ENCODE measurements around the gene SLC16A3.
A peak's percentile ranks its signal among the peaks of the same experiment; 100 is the strongest.

Gene SLC16A3

DNA sequence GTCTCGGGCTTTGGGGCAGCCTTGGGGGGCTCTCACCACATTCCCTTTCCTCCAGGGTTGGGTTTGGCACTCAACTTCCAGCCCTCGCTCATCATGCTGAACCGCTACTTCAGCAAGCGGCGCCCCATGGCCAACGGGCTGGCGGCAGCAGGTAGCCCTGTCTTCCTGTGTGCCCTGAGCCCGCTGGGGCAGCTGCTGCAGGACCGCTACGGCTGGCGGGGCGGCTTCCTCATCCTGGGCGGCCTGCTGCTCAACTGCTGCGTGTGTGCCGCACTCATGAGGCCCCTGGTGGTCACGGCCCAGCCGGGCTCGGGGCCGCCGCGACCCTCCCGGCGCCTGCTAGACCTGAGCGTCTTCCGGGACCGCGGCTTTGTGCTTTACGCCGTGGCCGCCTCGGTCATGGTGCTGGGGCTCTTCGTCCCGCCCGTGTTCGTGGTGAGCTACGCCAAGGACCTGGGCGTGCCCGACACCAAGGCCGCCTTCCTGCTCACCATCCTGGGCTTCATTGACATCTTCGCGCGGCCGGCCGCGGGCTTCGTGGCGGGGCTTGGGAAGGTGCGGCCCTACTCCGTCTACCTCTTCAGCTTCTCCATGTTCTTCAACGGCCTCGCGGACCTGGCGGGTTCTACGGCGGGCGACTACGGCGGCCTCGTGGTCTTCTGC, 8.4 kb downstream of the SLC16A3 start:
- no peak for DNase-seq

DNA sequence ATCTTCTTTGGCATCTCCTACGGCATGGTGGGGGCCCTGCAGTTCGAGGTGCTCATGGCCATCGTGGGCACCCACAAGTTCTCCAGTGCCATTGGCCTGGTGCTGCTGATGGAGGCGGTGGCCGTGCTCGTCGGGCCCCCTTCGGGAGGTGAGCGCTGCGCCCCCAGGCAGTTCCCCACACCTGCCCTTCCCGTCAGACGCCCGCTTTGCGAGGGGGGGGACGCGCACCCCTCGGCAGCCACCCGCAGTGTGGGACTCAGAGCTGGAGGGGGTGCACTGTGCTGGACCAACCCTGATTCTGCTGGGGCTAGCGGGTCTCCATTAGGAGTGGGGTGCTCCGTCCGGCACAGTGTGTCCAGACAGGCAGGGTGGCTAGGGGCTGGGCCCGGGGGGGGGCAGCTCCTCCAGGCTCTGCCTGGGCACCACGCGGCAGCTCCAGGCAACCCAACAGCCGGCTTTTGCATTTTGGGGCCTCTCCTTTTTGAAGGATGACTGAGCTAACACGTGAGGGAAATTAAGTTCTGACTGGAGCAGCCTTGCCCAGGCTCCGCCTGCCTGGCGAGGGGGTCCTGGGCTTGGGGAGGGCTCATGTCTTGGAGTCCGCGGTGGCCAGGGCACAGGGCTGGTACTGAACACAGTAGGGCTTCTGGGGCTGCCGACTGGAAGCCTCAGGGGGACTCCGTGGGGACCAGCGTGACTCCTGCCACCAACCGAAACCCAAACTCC, 9.1 kb downstream of the SLC16A3 start:
- DNase-seq: no peak

DNA sequence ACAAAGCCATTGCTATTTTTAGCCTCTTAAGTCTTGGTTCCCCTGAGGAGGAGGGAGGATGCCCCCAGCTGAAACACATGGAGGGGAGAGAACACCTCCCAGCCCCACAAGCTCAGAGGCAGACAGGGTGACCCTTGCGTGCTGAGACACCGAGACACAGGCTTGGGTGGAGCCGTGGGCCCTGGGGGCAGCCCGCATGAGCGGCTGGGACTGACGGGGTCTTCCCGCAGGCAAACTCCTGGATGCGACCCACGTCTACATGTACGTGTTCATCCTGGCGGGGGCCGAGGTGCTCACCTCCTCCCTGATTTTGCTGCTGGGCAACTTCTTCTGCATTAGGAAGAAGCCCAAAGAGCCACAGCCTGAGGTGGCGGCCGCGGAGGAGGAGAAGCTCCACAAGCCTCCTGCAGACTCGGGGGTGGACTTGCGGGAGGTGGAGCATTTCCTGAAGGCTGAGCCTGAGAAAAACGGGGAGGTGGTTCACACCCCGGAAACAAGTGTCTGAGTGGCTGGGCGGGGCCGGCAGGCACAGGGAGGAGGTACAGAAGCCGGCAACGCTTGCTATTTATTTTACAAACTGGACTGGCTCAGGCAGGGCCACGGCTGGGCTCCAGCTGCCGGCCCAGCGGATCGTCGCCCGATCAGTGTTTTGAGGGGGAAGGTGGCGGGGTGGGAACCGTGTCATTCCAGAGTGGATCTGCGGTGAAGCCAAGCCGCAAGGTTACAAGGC, 9.8 kb downstream of the SLC16A3 start:
- no peak for DNase-seq

DNA sequence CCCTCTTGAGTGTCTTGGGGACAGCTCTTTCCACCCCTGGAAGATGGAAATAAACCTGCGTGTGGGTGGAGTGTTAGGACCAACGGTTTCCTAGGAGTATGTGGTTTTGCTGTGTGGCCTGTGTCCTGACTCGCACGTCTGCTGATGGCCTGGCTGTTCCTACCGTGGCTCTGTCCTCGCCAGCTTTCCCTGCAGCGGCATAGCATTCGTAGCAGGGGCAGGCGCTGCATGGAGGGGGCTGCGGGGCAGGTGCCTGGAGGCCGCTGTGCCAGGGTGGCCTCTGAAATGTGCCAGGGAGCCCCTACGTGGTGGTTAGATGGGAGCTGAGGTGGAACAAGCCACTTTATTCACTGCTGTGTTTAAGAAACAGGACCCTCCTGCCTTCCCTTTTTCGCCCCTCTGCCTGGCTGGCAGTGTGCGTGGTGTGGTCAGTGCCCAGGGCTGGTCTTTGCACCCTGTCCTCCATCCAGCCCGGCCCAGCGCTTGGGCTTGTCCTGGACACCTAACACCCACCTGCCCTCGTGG, 10.6 kb downstream of the SLC16A3 start:
- no peak for DNase-seq

DNA sequence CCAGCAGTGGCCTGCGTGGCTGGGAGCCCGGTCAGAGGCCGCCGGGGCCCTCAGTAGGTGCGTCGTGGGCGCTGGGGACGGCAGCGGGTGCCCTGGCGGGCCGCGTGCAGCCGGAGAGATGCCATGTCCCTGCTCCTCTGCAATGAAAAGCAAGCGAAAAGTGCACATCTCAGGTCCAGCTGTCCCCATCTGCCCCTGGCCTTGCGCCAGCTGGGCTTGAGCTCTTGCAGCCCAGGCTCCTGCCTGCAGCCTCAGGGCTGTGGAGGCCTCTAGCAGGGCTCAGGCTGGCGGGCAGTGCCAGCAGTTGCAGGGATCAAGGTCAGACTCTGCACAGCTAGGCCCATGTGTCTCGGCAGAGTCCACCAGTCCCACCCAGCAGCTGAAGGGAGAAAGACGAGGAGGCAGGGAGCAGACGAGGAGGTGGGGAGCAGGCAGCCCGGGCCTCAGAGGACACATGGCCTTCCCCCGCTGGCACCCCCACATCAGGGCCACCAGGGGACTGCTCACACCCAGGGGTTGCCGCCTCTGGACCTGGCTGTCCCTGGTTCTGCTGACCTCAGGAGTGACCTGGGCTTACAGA, 11.2 kb downstream of the SLC16A3 start:
- DNase-seq: no peak

DNA sequence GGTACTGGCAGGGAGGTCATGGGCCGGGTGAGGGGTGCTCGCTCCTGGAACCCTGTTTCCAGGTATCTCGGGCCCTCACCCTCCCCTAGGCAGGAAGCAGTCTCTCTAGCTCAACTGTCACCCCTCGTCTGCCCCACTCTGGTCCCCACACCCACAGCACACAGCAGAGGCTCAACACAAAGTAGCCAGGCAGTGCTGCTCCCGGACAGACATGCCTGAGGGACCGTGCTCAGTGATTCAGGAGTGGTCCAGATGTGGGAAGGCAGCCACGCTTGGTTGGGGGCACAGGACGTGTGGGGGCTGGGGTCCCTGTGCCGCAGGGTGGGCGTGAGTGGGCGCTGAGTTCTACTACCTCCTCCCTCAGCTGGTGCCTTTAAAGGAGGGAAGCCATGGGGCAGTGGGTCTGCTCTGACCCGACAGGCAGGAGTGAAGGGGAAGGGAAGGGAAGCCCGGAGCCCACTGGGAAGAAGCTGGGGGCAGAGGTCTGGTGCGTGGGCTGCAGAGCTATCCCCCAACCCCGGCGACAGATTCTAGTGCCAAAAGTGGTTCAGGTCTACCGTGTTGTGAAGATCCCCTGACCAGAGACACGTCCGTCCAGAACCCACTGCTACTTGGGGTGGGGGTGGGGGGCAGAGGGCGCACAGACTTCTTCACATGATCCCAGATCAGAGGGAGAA, 11.8 kb downstream of the SLC16A3 start:
- DNase-seq: no peak

DNA sequence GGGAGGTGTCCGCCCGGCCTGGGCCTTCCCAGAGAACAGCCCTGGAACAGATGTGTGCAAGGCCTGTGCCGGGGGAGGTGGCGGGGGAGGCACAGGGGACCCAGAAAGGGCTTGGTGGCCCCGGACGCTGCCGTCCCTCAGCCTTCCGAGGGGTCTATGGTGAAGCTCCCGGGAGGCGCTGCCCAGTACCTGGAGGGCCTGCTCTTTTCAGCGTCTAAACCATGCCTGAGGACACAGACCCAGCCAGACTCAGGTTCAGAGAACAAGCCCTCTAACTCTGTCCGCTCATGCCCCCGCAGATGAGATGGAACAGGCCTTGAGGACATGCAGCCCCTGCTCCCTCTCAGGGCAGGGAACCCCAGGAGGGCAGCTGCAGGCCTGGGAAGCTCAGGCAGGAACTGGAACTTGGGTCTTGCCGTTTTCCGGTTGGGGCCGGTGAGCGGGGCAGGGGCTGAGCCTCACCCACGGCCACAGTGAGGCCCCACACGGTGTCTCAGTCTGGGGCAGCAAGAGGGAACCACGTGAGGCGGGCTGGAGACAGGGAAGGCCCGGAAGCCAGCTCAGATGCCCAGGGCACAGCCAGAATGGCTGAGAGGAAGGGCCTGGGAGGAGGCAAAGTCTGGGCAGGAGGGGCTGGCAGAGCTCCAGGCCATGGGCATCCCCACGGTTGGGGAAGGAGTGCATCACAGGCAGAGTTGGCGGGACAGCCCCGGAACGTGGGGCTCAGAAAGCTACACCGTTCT, 12.5 kb downstream of the SLC16A3 start:
- no peak for DNase-seq

DNA sequence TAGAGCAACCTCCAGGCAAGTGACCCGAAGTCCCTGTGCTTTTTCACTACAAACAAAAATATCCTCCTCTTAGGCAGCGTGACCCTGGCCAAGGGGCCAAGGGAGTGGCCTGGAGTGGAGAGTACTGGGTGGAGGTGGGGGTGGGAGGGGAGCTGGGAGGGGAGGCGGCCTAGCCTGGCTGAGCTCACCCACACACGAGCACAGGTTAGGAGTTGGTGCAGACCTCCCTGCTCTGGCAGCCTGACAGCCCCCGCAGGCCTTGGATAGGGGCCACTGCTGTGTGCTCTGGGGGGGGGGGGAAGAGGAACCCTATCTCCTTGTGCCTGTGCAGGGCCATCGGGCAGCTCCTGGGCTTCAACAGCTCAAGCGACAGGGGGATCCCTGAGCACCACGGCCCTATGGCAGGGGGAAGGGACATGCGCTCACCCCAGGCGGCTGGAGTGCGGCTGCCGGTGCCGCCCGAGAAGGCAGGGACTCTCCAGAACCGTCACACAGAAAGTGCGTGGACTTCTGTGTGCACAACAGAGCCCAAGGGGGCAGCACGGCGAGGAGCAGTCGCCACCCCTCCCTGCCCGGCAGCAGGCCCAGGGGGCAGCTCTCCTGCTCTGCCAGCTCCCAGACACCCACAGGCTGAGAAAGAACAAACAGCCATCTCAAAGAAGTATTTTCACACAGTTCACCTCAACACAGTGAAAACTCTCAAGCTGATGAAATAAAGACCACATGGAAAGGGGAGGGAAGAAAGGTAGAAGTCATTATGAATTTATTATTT, 13.3 kb downstream of the SLC16A3 start:
- DNase-seq: no peak

DNA sequence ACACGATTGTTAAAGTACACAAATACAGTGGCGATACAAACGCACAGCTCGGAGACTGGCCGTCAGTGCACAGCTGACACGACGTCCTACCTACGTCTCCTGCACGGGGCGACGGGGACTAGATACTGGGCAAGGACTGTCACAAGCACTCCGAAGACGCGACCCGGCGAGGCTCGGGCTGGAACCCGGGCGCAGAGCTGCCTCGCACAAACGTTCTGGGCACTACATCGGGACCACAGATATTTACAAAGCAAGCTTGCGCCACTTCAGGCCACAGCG, 13.8 kb downstream of the SLC16A3 start:
- no peak for DNase-seq

DNA sequence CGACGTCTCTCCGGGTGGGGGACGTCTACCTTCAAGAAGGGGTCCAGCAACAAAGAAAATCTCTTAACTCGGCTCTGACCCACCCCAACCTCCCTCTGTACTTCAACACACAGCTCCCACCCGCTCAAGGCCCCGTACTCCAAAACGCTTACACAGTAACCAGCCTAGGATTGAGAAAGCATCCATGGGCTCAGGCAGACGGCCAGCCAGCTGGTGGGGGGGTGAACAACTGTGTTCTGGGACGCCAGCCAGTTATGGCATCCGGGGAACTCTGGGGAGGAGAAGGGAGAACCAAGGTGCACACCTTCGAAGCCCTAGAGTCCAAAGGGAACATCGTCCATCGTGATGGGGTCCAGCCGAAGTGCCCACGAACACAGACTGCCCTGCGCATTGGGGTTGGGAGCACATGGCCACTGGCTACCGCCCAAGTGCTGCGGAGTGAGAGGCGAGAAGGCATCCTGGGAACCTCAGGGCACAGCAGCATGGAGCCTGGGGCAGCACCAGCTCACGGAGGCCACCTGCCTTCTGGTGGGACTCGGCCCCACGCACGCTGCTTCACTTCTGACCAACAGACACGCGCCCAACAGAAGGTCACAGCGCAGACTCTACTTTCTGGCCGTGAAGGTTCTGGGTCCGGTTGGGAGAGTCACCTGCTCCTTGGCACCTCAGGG, 14.3 kb downstream of the SLC16A3 start:
- DNase-seq: no peak

DNA sequence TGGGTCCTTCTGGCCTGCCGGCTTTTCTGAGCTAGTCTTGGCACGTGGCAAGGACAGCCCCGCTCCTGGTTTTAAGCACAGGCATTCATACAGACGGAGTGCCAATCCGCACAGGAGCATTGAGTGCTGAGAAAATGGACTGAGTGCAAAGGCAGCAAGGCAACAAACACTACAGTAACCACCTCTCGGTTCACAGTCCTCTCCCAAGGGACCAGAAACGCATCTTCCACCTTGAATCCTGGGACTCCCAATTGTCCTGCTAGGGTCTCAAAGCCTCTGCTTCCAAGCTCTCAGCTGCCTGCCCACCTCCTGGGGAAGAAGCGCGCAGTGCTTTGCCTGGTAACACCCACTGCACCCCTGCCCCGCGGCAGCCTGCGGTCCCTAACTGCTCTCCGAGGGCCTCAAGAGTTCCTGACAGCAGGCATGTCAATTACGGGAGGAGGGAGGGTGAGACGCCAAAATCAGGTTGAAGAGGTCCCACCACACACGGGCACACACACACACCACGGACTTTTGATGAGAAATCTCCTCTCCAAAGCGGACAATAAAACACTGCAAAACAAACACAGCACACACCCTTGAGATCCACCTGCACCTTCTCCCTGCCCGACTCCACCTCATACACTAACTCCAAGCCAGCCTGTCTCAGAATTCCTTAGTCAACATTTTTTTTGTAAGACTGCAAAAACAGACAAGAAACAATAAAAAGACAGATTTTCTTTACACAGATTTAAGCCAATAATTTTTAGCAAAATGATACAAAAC, 15.0 kb downstream of the SLC16A3 start:
- DNase-seq: no peak

DNA sequence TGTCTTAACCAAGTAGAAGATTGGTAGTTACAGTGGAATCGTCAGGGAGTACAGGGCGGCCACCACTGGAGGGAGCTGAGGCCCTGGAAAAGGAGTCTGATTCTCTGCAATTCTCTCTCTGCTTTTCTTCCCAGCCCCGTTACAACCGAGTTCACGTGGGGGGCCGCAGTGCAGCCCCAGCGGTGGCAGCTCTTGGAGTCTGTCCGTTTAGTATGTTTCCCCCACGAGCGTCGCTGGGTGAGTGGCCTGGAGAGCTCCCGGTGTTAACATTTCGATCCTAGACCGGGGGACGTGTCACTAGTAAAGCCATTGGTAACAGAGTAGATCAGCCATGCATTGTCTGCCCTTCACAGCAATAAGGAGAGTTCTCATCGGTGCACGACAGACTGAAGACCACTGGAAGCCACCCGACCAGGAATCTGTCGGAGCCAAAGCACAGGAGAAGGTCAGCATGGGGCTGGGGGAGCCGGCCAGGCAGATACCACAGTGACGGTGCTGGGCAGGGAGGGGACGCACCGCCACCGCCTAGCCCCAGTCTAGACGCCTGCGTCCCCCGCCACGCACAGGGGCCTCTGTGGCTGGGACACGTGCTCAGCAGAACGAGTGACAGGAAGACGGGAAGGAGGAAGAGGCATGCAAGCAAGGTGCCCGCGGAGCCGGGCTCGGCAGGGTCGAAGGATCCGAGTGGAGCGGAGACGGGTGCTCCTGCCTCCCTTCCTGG, 15.7 kb downstream of the SLC16A3 start:
- DNase-seq: no peak

DNA sequence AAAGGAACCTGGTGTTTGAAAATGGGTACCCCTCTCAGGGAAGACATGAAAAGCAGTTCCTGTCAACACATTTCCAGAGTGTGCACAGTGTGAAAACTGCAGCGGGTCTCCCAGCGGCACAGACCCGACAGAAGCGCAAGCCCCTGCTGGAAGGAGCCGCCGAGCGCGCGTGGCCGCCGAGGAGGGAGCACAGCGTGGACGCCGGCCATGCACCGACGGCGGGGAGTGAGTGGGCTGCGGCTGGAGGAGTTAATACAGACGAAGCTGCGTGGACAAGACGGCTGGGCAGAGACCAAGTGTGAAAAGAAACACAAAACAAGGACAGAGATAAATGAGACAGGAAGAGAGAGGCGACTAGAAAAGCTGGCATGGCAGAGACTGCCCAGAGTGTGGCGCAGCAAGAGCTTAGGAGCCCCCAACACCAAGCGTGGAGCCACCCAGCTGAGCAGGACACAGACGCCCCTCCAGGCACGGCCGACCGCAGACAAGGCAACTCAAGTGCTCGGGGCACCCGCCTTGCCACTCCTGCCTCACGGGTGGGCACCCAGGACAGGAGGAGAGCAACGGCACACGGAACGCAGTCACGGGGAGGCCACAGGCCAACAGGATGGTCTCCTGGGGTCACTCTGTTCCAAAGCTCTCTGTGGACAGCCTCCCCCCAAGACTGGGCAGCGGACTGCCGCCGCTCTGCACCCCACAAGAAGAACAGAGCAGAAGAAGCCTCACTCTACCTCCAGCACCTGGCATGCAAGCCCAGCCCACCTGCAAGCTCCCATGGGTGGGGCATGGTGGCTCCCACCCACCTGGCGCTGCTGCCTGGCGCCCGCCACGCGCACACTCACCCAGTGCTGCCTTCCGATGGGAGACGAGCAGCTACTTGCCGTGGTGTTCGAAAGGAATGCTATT, 16.5 kb downstream of the SLC16A3 start:
- DNase-seq: no peak

DNA sequence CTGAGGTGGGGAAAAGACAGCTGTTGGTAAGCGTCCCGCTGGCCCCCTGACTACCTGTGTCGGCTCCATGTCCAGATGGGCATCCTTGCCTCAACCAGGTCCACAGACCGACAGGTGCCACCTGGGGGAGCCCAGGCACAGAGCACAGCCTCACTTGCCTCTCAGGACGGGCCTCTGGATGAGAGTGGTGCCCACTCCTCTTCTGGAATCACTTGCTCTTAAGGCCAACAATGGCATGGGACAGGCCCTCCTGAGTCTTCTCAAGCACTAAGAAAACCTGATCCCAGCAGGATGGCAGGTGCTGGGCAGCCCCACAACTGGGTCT, 17.2 kb downstream of the SLC16A3 start:
- DNase-seq: no peak

DNA sequence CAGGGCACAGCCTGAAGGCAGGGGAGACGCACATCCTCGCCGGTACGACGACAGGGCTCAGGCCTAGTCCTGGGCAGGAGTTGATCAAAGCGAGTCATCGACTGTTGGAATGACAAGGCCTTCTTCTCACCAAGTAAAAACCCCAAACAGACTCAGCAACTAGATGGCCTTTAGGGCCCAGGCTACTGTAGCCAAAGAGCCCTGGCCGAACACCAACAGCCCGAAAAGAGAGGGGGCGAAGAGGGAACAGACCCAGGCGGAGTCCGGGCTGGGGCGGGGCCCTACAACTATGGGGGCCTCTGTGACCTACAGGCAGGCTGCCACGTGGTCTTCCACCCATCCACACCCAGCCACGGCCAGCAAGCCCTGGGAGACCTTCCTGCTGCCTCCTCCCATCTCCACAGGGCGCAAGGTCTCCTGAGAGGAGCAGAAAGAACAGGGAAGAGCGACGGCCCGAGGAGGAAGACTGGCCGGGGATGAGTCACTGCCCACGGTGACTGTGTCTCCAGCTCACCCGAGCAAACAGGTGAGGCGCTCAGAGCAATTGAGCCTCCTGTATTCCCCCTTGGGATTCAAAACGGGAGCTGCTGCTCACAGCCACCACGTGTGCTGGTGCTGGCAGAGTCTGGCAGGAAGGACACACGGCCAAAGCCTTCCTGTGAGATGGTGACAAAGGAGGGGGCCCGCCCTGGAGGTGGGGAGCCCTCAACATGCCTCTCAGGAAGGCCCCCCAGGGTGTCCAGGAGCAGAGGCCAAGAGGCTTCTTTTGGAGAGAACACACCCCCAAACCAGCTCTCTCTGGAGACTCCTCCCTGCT, 17.7 kb downstream of the SLC16A3 start:
- DNase-seq: peak; percentile 82

DNA sequence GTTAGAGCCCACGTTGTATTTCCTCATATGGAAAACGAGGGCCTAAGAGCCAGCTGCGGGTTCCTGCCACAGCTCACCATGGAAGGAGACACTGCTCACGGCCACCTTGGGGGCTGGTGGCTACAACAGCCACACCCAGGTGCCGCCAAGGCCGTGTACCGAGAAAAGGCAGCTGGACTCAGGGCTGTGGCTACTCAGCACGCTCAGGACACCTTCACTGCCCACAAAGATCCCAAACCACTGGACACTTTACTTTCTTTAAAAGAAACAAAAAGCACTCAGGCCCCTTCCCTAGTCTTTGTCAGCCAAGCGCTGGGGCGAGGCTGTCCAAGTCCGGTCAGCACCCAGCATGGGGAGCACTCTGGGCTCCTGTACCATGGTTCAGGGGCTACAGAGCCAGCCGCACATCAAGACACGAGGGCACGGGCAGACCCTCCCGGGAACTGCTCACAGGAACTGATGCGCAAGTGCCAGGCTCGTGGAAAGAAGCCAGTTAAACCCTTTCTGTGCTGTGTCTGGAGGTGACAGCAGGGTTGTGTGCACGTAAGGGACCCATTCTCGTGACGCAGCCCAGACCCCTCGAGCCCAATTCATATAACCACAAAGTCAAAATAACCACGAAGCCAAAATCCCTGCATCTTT, 18.5 kb downstream of the SLC16A3 start:
- DNase-seq: no peak
